Vagina (tissue), 2 donors: ENCODE measurements around the gene GATA5. TPM values are rescaled to one million over a fixed set of nuclear protein-coding genes. Genes with fewer than 3 reads are reported as not detected.
A peak's percentile ranks its signal among the peaks of the same experiment; 100 is the strongest.

ENCODE experiments used
- DNase-seq, 2 donors: peaks; one replicate each; pipeline ENCODE4 v3.0.0-alpha.2; 2017; ENCODE audit errors: extremely low spot score in 2 of 2
- H3K27ac ChIP-seq: fragments of 200-600 bp; sonication (generic); one replicate; pipeline ENCODE4 v1.5.1; 2019
- H3K27me3 ChIP-seq: fragments of 200-600 bp; sonication (generic); one replicate; pipeline ENCODE4 v1.5.1; 2019
- H3K36me3 ChIP-seq, 2 donors: fragments of 200-600 bp; sonication (generic); one replicate each; pipeline ENCODE4 v1.5.1; 2017 to 2019
- H3K4me1 ChIP-seq: fragments of 200-600 bp; sonication (generic); one replicate; pipeline ENCODE4 v1.5.1; 2019
- H3K4me3 ChIP-seq, 2 donors: fragments of 200-600 bp; sonication (generic); 1 replicate in 1 of 2; 2 replicates in 1 of 2; pipeline ENCODE4 v1.5.1; 2016 to 2019
- H3K9me3 ChIP-seq: fragments of 200-600 bp; sonication (generic); one replicate; pipeline ENCODE4 v1.5.1; 2019
- CTCF ChIP-seq, 3 experiments: fragments of 450-650 bp in 2 of 3; fragments of 200-600 bp in 1 of 3; sonication (generic) in 1 of 3; IDR thresholded peaks; one replicate each; pipeline ENCODE4 v1.5.1; 2017 to 2019; ENCODE audit warnings: antibody characterized with exemption in 3 of 3, mild to moderate bottlenecking in 2 of 3, moderate library complexity in 2 of 3
- POLR2A ChIP-seq, 2 donors: fragments of 450-650 bp; IDR thresholded peaks; one replicate each; pipeline ENCODE4 v1.6.1; 2017; ENCODE audit warnings: antibody characterized with exemption in 2 of 2, mild to moderate bottlenecking in 2 of 2, moderate library complexity in 2 of 2
- POLR2AphosphoS5 ChIP-seq, 2 donors: sonication (generic); formaldehyde crosslinking; IDR thresholded peaks; one replicate each; pipeline ENCODE4 v1.9.0; 2017; ENCODE audit warnings: antibody characterized with exemption in 2 of 2, mild to moderate bottlenecking in 2 of 2, low read depth in 1 of 2; ENCODE audit not compliant: insufficient read depth in 1 of 2
- intact Hi-C: fragments of 100-400 bp; cut with DNase I; formaldehyde crosslinking; loops from one replicate; pipeline ENCODE4 v1.15.1; 2023
- total RNA-seq: library from RNA; depleted of rRNA; stranded (reverse); fragments of >200 nt; gene quantifications from one replicate; pipeline ENCODE4 v1.2.3, GENCODE V29; 2016

GATA5 gene
- total RNA-seq, 1 donor from 2014 or later: 7.9 TPM

- no peak overlapping the region for H3K27ac ChIP-seq
- no peaks in the 10 kb centered on the region for H3K27me3 ChIP-seq
- no peaks in the 10 kb centered on the region for H3K4me1 ChIP-seq
- intact Hi-C loops: loop anchor here (5.0 kb wide), 1 partner anchor 115 kb away; no protein-coding TSS in a partner anchor
- H3K4me3 ChIP-seq: no peak overlapping the region
- H3K9me3 ChIP-seq: no peaks in the 10 kb centered on the region
- no peak for DNase-seq
- H3K36me3 ChIP-seq: no peaks in the 10 kb centered on the region
- TF ChIP-seq POLR2AphosphoS5 (IDR thresholded peaks at IDR 0.05; ENCODE audit: insufficient read depth in 1 of 2, low read depth in 1 of 2): no peak
- no peak for TF ChIP-seq CTCF (IDR thresholded peaks at IDR 0.05)
- no peak for TF ChIP-seq POLR2A (IDR thresholded peaks at IDR 0.05)
Measured at GRCh38 chr20:62501801-62502495, 26.2 kb upstream of the GATA5 start.

- no peak for DNase-seq
- Histone ChIP-seq H3K4me1 (no peaks in the 10 kb centered on the region), H3K9me3 (no peaks in the 10 kb centered on the region), H3K4me3 (no peak overlapping the region), H3K36me3 (no peaks in the 10 kb centered on the region), H3K27me3 (no peaks in the 10 kb centered on the region), H3K27ac (no peak overlapping the region)
- intact Hi-C loops: loop anchor here (5.0 kb wide), 1 partner anchor 117 kb away; no protein-coding TSS in a partner anchor
- TF ChIP-seq POLR2AphosphoS5 (IDR thresholded peaks at IDR 0.05; ENCODE audit: insufficient read depth in 1 of 2, low read depth in 1 of 2): no peak
- TF ChIP-seq POLR2A (IDR thresholded peaks at IDR 0.05): no peak
- TF ChIP-seq CTCF (IDR thresholded peaks at IDR 0.05): peak; percentile 78 to 93 (median 80)
Measured at GRCh38 chr20:62500237-62500864, 24.6 kb upstream of the GATA5 start.

GRCh38 chr20:62499758-62500236, 24.0 kb upstream of the GATA5 start:
- Histone ChIP-seq H3K4me3 (no peak overlapping the region), H3K4me1 (no peaks in the 10 kb centered on the region), H3K9me3 (no peaks in the 10 kb centered on the region), H3K27ac (no peak overlapping the region), H3K36me3 (no peaks in the 10 kb centered on the region), H3K27me3 (no peaks in the 10 kb centered on the region)
- DNase-seq: no peak
- TF ChIP-seq CTCF (IDR thresholded peaks at IDR 0.05) (no peak), POLR2AphosphoS5 (IDR thresholded peaks at IDR 0.05; ENCODE audit: insufficient read depth in 1 of 2, low read depth in 1 of 2) (no peak), POLR2A (IDR thresholded peaks at IDR 0.05) (no peak)
- intact Hi-C loops: loop anchor here (5.0 kb wide), 2 partner anchors 118 to 293 kb away; no protein-coding TSS in a partner anchor

- no peak overlapping the region for H3K27ac ChIP-seq
- no peaks in the 10 kb centered on the region for H3K36me3 ChIP-seq
- no peaks in the 10 kb centered on the region for H3K4me1 ChIP-seq
- no peak overlapping the region for H3K4me3 ChIP-seq
- H3K9me3 ChIP-seq: no peaks in the 10 kb centered on the region
- TF ChIP-seq POLR2A (IDR thresholded peaks at IDR 0.05) (no peak), POLR2AphosphoS5 (IDR thresholded peaks at IDR 0.05; ENCODE audit: insufficient read depth in 1 of 2, low read depth in 1 of 2) (no peak), CTCF (IDR thresholded peaks at IDR 0.05) (no peak)
- intact Hi-C loops: loop anchor here (5.0 kb wide), 1 partner anchor 293 kb away; no protein-coding TSS in a partner anchor
- DNase-seq: no peak
- no peaks in the 10 kb centered on the region for H3K27me3 ChIP-seq
Measured at GRCh38 chr20:62498874-62499273, 23.1 kb upstream of the GATA5 start.
